AG10803 (cell line): ENCODE results near the gene SHC2.

Source experiments
- DNase-seq: peaks from one replicate; pipeline ENCODE4 v3.0.0; 2010; ENCODE audit warnings: low read depth
- H3K4me3 ChIP-seq: 2 replicates; pipeline ENCODE4 v1.5.1; 2011; ENCODE audit warnings: mild to moderate bottlenecking, low read length, control low read depth
- TF ChIP-seq, protein P1 (sequence below): conservative IDR thresholded peaks from 2 replicates; pipeline ENCODE4 v1.5.1; 2011; ENCODE audit warnings: mild to moderate bottlenecking, low read length, control low read depth, inconsistent platforms

SHC2 gene

DNA sequence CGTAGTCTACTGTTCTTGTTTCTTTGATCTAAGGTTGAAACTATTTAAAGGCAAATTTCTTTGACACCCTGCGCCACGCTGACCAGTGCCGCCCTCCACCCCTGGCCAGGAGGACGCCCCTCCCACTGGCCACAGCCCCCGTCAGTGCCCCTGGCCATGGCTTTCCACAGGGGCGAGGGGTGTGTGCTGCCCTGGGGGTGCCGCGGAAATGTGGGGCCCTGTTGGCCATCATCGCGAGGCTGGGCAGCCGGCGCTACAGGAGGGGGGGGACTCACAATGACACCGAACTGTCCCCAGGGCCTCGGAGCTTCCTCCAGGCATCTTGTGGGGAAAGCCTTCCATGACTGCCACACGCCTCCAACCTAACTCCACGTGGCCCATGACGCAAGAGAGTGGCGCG lies 10.9 kb downstream of the SHC2 start:
- TF ChIP-seq, protein P1, sequence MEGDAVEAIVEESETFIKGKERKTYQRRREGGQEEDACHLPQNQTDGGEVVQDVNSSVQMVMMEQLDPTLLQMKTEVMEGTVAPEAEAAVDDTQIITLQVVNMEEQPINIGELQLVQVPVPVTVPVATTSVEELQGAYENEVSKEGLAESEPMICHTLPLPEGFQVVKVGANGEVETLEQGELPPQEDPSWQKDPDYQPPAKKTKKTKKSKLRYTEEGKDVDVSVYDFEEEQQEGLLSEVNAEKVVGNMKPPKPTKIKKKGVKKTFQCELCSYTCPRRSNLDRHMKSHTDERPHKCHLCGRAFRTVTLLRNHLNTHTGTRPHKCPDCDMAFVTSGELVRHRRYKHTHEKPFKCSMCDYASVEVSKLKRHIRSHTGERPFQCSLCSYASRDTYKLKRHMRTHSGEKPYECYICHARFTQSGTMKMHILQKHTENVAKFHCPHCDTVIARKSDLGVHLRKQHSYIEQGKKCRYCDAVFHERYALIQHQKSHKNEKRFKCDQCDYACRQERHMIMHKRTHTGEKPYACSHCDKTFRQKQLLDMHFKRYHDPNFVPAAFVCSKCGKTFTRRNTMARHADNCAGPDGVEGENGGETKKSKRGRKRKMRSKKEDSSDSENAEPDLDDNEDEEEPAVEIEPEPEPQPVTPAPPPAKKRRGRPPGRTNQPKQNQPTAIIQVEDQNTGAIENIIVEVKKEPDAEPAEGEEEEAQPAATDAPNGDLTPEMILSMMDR, result no peak
- DNase-seq, result no peak
- H3K4me3 ChIP-seq, result no peak overlapping the region

DNA sequence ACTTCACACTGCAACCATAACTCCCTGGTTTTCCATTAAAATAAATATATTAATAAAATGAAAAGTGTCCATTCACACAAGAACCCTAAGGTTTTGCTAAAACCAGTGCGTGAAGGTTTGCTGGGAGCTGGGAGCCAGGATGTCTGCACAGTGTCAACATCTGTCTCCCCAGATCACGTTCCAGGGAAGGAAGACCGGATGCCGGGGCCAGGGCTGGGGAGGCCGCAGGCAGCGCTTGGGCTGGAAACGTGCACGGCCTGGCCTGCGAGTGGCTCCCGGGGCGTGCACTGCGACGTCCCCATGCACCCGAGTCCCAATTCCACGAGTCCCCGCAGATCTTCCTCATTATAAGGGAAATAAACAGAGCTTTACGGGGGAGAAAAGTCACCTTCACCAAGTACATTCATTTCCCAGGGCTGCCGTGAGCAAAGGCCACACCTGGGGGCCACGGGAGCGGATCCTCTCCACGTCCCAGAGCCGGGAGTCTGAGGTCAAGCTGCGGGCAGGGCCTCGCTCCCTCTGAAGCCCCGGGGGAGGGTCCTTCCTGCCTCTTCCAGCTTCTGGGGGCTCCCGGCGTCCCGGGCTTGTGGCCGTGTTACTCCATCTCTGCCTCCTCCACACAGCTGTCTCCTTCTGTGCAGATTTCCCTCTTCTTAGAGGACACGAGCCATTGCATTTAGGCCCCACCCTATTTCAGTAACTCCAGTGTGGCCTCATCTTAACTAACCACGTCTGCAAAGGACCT lies 12.8 kb downstream of the SHC2 start:
- DNase-seq, result no peak

DNA sequence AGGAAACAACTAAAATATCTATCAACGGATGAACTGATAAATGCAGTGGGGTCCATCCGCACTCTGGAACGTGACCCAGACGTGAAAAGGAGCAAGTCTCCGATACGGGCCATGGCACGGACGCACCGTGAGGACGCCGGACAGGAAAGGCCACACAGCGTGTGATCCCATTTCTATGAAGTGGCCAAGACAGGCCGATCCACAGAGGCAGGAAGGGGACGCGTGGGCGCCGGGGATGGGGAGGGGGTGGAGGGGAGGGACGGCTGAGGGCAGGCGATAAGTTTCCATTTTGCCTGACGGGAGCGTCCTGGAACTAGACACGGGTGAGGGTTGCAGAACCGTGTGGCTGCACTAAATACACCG lies 13.8 kb downstream of the SHC2 start:
- no peak overlapping the region for H3K4me3 ChIP-seq
- TF ChIP-seq, protein P1, result no peak
- no peak for DNase-seq

More for the DNA sequence above, 12.8 kb downstream of the SHC2 start:
- H3K4me3 ChIP-seq, result no peak overlapping the region
- TF ChIP-seq, protein P1, result no peak

- no peak for DNase-seq
- TF ChIP-seq, protein P1, result no peak
- H3K4me3 ChIP-seq, result no peak overlapping the region
Measured at GRCh38 chr19:444677-445210, 16.1 kb downstream of the SHC2 start.

DNA sequence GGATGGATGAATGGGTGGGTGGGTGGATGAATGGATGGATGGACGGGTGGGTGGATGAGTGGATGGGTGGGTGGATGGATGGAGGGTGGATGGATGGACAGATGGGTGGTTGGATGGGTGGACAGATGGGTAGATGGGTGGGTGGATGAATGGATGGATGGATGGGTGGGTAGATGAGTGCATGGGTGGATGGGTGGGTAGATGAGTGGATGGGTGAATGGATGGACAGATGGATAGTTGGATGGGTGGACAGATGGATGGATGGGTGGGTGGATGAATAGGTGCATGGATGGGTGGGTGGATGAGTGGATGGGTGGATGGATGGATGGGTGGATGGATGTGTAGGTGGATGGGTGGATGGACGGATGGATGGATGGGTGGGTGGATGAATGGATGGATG lies 17.8 kb downstream of the SHC2 start:
- no peak for DNase-seq
- TF ChIP-seq, protein P1, result no peak
- no peak overlapping the region for H3K4me3 ChIP-seq

DNA sequence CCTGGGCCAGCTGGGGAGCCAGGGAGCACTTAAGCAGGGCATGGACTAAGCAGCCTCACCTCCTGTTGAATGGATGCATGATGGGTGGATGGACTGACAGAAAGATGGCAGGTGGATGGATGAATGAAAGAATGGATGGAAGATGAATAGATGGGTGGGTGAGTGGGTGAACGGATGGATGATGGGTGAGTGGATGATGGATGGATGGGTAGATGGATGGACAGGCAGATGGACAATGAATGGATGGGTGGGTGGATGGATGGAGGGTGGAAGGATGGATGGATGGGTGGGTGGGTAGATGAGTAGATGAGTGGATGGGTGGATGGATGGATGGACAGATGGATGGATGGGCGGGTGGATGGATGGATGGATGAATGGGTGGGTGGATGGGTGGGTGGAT lies 18.7 kb downstream of the SHC2 start:
- no peak overlapping the region for H3K4me3 ChIP-seq
- no peak for DNase-seq
- TF ChIP-seq, protein P1, result no peak

- H3K4me3 ChIP-seq, result no peak overlapping the region
- TF ChIP-seq, protein P1, result no peak
- no peak for DNase-seq
Measured at GRCh38 chr19:441213-441836, 19.5 kb downstream of the SHC2 start.
